Measurements from ENCODE around the gene ATXN7L1.

ATXN7L1 gene

DNA sequence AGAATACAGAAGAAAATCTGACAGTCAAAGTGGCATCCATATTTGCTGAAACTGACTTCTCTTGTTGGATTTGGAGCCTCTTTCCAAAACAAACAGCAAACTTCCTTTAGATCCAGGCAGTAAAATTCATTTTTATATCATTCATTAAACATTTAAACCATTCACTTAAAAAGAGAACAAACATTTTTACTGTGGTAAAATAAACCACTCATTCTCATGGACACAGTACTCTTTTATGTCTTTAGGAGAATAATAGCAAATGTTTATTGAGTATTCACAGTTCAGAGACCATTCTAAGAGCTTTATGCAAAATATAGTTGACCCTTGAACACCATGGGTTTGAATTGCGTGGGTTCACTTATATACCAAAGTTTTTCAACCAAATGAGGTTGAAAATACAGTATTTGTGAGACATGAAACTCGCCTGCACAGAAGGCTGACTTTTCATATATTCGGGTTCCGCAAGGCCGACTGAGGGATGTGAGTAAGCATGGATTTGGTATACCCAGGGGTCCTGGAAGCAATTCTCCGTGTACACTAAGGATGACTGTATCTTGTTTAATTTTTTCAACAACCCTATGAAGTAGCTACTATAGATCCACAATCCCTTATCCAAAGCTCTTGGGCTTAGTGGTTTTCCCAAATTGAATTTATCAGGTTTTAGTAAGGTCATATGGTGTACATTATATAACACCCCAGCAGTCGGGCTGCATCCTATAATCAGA is 49.1 kb downstream of the ATXN7L1 start:
- peak; percentile 26 to 35 for DNase-seq (ENCODE audit: low read depth in 2 of 2)

DNA sequence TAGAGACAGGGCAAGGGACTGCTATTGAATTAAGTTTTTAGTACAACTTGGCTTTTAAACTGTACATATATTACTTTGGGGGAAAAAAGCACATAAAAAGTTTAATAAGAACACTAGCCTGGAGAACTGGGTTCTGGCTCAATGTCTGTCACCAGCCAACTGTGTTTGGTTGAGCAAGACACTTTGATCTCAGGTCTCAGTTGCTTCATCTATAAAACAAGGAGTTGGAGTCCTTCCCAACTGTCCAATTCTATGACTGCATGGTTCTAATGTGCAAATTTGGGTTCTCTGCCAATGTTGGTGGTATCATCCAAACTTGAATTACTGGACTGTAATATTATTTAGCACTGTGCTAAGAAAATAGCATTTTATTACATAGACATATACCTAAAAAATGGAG is 50.3 kb downstream of the ATXN7L1 start:
- DNase-seq (ENCODE audit: low read depth in 2 of 2): no peak

DNA sequence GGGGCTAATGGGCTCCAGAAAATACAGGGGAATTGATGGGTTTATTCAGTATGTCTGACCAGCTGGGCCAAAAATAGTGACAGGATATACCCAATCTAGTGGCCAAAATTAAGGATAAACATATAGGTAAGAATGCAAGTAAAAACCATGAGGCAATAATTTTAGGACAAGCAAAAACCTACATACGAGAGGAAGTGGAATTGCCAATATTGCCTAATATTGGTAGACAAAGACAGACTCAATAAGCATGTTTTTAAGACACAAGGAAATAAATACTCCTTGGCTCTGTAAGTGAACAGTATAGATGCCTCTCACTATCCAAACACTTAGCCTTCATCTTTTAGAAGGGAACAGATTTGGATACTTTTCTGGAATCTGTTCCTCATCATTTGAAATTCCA is 51.0 kb downstream of the ATXN7L1 start:
- DNase-seq (ENCODE audit: low read depth in 2 of 2): no peak

DNA sequence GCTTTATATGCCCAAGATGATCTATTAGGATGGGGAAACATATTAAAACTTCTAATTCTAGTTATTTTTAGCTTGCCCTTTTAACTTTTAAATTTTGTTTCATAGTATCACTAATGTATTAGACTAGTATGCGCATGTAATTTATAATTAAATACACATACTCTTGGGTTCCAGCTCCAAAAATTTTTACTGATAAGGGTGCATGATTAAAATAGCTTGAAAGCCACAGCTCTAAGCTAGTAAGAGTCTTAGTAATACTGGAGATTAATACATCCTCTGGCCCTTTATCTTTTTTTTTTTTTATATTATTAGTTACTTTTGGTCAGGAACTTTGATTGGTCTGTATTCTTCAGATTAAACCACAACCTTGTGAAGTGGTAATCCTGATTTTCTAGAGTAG is 53.6 kb downstream of the ATXN7L1 start:
- DNase-seq (ENCODE audit: low read depth in 2 of 2): no peak

DNA sequence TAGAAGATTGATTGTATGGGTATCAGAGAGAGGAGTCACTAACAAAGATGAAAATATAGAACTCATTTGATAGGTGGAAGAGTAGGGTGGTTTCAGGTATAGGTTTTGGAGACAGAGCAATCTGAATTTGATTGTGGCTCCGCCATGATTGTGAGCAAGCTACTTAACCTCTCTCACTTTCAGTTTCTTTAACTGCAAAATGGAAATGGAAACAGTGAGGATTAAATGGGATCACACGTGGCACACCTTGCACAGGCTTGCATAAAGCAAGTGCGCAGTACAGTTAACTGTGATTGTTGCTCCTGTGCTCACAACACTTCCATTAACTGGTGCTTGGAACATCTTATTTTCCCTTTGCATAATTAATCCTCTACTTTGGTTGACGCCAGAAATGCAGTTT is 54.9 kb downstream of the ATXN7L1 start:
- DNase-seq (ENCODE audit: low read depth in 2 of 2): no peak

DNA sequence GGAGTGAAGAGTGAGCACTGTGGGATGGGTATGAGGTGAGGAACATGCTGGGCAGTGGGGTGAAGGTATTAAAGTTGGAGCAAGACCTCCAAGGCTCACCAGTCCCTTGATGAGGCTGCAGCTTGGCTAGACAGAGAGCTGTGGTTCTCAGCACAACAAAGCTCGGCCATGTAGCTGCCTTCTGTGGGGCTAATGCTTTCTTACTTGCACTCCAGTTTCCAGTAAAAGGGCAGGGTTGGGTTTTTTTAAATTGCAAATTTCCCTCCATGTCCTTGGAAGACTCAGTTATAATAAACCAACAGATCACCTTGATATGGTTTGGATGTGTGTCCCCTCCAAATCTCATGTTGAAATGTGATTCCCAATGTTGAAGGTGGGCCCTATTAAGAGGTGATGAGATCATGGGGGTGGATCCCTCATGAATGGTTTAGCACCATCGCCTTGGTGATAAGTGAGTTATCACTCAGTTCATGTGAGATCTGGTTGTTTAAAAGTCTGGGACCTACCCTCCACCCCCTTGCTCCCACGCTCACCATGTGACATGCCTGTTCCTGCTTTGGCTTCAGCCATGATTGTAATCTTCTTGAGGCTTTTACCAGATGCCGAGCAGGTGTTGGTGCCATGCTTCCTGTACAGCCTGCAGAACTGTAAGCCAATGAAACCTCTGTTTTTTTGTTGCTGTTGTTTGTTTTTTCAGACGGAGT is 55.9 kb downstream of the ATXN7L1 start:
- no peak for DNase-seq (ENCODE audit: low read depth in 2 of 2)

DNA sequence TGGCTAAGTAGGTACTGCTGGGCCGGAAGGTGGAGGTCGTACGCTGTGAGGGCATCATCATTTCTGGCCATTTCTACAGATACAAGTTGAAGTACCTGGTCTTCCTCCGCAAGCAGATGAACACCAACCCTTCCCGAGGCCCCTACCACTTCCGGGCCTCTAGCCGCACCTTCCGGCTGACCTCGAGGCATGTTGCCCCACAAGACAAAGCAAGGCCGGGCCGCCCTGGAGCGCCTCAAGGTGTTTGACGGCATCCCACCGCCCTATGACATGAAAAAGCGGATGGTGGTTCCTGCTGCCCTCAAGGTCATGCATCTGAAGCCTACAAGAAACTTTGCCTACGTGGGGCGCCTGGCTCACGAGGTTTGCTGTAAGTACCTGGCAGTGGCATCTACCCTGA is 56.8 kb downstream of the ATXN7L1 start:
- no peak for DNase-seq (ENCODE audit: low read depth in 2 of 2)

DNA sequence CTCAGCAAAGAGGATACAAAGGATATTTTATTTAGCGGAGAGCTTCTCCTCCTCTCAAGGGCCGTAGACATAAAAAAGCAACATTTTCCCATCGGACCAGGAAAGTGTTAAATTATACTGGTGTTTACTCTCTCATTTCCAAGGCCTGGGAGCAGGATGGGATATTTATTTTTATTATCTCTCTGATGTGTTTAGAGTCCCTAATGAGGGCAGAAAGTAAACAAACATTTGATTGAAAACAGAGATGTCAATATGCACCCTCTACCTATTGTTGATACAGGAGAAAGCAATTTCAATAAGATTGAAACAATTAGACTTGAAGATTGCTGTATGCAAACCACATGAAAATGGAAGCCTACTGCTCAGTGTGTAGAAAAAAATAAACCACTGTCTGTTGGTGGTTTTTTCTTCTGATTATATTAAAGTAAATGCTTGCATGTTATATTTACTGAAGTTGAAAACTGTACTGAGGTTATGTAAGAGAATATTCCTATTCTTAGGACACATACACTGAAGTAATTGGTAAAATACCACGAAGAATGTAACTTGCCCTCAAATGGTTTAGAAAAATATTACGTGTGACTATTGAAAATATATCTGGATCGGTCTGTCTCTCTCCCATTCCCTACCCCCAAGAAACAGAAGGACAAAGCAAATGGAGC is 59.3 kb downstream of the ATXN7L1 start:
- DNase-seq (ENCODE audit: low read depth in 2 of 2): no peak

DNA sequence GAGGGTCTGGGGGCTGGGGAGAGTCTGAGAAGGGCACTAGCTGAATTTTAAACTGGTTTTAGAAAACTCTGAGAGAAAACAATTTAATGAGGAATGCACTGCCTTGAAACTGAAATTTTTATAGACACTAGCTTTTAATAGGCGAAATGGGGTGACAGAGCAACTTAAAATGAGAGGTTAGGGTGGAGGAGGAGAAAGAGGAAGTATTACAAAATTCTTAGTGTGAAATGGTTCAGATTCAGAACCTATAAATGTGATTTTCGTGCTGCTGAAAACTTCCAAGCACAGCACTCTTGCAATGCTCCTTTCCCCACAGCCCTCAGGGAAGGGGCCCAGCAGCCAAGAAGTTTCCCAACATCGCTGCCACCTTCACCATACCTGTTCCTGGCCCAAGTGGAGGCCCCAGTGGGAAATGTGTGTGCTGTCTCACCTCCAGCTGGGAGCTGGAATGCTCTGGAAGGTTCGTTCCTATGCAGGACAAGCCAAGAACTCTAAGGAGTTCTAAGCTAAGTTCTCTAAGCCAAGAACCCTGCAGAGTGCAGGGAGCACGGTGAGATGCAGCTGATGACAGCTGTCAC is 60.0 kb downstream of the ATXN7L1 start:
- no peak for DNase-seq (ENCODE audit: low read depth in 2 of 2)

DNA sequence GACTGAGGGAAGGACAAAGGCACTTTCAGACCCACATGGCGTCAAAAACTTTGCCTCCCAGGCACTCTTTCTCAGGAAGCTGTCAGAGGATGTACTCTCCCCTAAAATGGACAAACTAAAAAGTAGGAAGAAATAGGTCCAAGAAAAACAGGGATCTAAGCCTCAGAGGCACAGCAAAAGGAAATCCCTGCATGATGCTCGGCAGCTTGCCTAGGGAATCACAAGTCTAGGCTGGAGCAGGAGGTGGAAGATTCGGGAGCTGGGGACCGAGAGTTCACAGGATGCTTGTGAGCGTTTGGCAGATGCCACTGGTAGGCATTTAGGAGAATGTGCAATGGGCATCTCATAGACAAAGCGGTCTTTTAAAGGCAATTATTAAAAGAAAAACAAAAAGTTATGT is 60.8 kb downstream of the ATXN7L1 start:
- no peak for DNase-seq (ENCODE audit: low read depth in 2 of 2)

DNA sequence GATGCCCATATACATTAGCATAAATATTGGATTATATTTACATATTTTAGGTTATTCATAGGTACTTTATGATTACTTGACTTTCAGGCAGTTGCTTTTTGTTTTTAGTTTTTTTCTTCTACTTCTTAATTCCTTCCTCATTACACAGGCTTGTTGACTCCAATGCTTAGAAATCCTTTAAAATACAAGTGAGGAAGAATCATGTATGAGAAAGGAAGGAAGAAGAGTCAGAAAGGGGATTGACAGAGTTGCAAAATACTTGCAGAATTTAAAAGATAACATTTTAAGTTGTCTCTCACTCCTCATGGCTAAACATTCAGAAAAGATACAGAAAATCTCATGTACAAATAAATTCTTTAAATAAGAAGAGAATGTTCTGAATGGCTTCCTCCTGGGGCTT is 61.9 kb downstream of the ATXN7L1 start:
- no peak for DNase-seq (ENCODE audit: low read depth in 2 of 2)

DNA sequence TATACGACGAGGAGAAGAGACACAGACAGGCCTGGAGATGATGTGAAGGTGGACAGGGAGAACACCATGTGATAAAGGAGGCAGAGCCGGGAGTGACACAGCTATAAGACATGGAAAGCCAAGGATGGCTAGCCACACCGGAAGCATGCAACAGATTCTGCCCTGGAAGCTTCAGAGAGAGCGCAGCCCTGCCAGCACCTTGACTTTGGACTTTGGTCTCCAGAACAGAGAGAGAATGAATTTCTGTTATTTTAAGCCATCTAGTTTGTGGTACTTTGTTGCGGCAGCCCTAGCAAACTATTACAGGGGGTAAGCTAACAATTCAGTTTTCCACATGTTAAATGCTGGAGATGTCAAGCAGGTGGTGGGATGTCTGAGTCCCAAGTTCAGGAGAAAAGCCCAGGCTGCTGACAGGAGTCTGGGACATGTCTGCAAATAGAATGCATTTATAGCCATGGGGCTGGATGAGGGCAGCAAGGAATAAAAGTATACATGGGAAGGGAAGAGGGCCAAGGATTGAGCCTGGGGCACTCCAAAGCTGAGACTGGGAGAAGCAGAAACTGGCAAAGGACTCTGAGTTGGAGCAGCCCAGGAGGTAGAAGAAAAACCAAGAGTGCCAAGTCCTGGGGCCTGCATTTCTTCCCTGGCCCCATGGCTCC is 65.1 kb downstream of the ATXN7L1 start:
- no peak for DNase-seq (ENCODE audit: low read depth in 2 of 2)

DNA sequence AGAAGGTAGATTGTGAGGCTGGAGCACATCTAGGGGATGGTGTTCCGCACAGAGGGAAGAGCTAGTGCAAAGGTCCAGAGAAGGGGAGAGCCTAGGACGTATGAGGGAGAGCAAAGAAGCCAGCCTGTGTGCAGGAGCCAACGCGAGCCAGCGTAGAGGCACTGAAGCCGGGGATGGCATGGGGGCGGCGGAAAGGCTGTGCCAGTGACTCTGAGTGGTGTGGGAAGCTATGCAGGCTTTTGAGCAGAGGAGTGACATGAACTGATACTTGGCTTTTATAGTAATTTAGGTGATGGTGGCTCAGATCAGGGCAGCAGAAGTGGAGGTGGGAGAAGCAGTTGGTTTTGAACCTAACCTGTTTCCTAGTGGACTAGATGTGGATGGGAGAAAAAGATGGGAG is 65.8 kb downstream of the ATXN7L1 start:
- DNase-seq (ENCODE audit: low read depth in 2 of 2): no peak

DNA sequence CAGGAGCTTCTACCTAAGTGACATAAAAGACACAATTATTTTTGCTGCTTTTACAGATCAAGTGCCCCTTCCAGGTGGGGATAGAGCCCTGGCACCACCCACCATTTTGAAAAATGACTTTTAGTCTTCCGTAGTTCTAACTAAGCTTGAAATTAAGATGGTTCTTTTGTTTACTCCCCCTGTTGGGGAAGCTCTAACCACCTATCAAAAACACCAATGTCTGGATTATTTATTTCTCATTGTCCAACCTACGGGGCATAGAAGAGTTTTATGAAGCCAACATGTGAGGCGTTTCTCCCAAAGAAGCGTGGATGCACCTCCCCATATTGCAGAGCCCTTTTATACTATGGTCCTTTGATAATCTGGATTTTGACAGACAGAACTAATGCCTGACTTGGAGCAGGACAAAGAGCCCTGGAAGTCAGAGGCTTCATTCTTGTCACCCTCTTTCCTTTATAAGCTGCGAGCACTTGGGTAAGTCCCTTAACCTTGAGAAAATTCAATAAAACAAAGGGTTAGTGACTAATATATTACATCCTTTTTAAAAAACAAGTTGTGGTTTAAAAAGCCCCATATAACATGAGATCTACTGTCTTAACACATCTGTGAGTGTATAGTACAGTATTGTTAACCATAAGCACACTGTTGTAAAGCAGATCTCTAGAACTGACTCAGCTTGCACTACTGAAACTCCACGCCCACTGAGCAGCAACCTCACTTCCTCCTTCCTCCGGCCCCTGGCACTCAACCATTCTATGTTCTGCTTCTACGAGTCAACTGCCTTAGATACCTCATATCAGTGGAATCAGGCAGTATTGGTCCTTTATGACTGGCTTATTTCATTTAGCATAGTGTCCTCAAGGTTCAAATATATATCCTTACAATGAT is 67.5 kb downstream of the ATXN7L1 start:
- peak in 1 of 2 experiments; percentile 29 for DNase-seq (ENCODE audit: low read depth in 2 of 2)

DNA sequence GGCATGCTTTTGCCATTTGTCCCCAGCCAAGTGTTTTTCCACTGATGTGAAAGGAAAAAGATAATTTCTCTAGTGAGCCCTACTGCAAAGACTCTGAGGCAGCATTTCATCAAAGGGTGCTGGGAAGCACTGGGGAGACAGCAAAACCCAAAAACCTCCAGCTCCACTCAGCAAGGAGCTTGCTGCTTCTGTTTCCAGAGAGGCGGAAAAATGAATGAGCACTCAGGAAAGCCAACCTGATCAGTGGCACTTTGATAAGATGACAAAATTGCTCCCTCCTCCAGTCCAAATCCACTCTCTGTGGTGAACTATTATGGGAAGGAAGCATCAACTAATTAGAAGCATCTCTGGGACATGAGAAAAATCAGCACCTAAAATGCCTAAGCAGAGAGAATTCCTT is 68.2 kb downstream of the ATXN7L1 start:
- DNase-seq (ENCODE audit: low read depth in 2 of 2): no peak

DNA sequence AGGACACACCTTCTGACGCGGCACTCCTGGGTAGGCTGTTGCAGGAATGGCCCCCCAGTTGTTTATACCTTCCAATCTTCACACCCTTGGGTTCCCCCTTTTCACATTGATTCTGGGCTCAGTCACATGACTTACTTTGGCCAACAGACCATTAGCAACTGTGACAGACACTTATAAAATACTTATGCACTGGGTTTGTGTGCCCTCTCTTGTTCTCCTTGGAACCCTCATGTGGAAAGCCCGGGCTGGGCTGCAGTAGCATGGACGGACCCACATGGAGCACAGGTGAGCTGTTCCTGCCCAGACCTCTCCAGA is 69.0 kb downstream of the ATXN7L1 start:
- no peak for DNase-seq (ENCODE audit: low read depth in 2 of 2)

DNA sequence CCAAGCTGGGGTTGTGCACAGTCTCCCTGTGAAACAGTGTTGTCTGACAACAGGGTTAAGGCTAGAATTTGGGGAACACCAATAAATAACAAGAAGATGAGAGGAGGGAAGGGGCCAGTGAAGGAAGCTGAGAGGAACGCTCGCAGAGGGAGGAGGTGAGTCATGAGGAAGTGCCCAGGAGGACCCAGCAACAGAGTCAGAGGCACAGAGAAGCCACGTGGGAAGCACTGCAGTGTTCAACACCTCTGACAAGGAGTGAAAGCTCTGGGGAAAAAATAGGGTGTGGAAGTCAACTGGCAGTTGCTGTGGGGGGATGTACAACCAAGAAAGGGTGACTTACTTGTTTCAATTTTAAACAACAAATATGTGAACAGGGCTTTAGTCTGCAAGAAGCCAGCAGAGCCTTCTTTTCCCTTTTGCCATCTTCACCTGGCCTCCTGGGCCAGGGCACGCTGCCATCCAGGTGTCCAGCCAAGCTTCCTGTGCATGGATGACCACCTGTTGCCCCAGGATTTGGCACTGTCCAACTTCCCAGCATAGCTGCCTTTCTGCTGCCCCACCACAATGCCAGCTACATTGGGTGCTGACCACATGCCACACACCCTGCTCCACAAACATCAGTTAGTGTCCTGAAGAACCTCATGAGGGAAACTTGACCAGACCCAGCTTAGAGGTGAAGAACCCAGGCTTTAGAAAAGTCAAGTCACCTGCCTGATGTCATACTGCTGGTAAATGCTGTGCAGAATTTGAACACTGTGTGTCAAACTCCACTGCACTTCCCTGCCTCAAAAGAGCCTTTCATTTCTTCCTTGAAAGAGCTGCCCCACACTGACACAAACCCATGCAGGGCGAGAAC is 69.6 kb downstream of the ATXN7L1 start:
- DNase-seq (ENCODE audit: low read depth in 2 of 2): peak in 1 of 2 experiments; percentile 26

DNA sequence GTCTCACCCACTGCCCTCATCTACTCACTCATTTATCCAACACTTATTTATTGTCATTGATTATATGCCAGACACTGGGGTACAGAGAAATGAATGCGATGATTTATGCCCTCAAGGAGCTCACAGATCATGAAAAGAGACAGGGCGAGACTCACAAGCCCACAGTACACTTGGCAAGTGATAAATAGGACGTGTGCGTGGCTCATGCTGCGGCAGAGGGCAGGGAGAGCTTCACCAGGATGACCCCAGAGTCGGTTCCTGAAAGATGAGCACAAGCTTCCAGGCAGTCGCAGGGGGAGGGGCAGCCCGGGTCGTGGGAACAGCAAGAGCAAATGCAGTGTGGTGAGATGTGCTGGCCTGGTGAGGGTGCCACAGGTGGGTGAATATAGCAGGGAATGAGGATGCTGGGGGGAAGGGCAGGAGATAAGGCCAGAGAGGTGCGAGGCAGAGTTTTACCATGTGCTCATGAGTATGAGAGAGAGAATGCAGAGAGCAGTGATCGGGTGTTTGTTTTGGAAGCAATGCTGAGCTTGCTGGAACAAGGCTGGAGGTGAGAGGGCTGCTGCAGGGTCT is 70.9 kb downstream of the ATXN7L1 start:
- DNase-seq (ENCODE audit: low read depth in 2 of 2): no peak

DNA sequence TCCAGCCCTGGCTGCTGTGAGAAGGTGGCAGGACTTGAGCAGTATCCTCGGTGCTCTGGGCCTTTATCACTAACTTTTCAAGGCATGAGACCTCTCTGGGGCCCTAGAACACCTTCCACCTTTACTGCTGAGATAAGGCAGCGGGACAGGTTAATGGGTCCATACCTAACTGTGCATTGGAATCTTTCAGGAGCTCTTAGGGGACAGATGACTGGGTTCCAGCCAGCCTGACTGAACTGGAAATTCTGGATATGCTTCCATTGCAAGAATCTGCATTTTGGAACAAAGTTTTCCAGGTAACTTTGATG is 73.0 kb downstream of the ATXN7L1 start:
- DNase-seq (ENCODE audit: low read depth in 2 of 2): no peak
